ENCODE data around the gene PPP6R1. TPM values are rescaled to one million over a fixed set of nuclear protein-coding genes. Genes with fewer than 3 reads are reported as not detected.

PPP6R1 gene, protein sequence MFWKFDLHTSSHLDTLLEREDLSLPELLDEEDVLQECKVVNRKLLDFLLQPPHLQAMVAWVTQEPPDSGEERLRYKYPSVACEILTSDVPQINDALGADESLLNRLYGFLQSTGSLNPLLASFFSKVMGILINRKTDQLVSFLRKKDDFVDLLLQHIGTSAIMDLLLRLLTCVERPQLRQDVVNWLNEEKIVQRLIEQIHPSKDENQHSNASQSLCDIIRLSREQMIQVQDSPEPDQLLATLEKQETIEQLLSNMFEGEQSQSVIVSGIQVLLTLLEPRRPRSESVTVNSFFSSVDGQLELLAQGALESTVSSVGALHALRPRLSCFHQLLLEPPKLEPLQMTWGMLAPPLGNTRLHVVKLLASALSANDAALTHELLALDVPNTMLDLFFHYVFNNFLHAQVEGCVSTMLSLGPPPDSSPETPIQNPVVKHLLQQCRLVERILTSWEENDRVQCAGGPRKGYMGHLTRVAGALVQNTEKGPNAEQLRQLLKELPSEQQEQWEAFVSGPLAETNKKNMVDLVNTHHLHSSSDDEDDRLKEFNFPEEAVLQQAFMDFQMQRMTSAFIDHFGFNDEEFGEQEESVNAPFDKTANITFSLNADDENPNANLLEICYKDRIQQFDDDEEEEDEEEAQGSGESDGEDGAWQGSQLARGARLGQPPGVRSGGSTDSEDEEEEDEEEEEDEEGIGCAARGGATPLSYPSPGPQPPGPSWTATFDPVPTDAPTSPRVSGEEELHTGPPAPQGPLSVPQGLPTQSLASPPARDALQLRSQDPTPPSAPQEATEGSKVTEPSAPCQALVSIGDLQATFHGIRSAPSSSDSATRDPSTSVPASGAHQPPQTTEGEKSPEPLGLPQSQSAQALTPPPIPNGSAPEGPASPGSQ
- polyA plus RNA-seq (2013, experiment 1 of 2; ENCODE audit: insufficient read length), result 45.8 TPM
- polyA plus RNA-seq (2013, experiment 2 of 2; ENCODE audit: insufficient read length), result 42.6 TPM

DNA sequence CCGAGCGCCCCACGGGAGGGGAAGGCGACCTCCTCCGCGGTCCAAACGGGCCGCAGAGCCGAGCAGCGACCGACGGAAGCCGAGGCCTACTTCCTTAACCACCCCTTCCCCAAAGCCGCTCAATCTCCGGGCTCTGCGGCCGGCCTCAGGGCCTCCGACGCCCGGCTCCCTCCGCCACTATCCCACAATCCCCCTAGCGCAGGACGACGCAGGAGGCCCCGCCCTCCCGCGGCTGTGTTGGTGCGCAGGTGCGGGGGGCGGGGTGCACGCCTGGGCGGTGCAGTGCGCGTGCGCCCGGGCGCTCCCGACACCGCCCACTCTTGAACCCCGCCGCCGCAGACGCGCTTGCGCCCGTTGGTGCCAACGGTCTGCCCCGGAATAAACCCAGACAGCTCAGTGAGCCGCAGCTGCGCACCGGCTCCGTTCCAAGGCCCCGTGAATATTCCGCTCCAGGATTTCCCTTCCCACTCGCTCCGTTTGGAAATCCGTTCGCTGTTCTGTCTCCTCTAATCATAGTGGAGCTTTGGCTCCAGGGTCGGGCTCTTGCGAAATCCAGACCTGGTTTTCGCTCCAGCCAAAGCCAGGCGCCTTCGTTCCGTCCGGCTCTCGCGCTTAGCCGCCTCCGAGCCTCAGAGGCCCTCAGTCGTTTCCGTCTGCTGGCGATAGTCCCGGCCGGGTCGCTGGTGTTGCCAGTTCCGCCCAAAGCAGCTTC, at the start of gene PPP6R1:
PPP6R1 (minus strand) TSS at position 190 of the 712 bp plus-strand sequence. CDS start 11,914 bp downstream, outside the sequence.
- peak; percentile 100 for DNase-seq

DNA sequence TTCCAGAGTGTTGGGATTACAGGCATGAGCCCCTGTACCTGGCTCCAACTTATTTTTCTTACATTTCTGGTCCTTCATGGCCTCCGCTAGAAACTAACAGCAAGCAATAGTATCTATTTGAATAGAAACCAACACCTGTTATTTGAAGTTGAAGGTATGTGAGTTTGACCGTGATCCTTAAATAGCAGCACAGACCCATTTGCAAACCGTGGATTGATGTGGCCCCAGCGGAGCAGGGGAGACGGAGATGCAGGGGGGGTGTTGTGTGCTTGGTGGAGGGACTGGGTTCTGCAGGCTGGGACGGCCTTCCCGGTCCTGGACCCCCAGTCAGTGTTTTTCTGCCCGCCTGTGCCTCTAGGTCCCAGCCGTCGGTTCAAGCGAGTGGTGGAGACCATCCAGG, 49.5 kb upstream of the PPP6R1 start:
- no peak for DNase-seq

- no peak for DNase-seq
These were observed 47.9 kb upstream of the PPP6R1 start for GRCh38 chr19:55306712-55307111.

DNA sequence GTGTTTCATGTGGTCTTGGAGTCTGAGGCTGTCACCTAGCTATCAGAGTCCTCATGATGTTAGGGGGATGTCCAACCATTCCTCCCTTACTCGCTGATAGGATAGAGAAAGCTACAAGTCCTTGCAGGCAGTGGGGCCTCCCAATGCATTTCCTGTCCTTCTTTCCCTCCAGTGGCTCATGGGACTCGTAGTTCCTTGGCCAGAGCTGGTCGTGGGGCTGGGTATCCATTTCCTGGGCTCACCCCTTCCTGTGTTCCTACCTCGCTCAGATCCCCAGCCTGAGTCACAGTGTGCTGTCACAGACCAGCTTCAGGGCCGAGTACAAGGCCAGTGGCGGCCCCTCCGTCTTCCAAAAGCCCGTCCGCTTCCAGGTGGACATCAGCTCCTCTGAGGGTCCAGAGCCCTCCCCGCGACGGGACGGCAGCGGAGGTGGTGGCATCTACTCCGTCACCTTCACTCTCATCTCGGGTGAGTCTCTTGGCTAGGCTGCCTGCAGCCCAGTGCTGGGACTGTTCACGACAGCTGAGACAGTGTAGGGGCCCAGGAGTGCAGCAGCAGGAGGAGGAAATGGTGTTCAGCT, 47.3 kb upstream of the PPP6R1 start:
- DNase-seq, result no peak

GRCh38 chr19:55305491-55305890, 46.7 kb upstream of the PPP6R1 start:
- DNase-seq, result peak; percentile 23

- DNase-seq, result no peak
These were observed 46.2 kb upstream of the PPP6R1 start for GRCh38 chr19:55304980-55305379.

GRCh38 chr19:55304279-55304978, 45.6 kb upstream of the PPP6R1 start:
- DNase-seq, result peak; percentile 24

GRCh38 chr19:55303477-55303876, 44.7 kb upstream of the PPP6R1 start:
- DNase-seq, result no peak

- DNase-seq, result no peak
These were observed 43.5 kb upstream of the PPP6R1 start for GRCh38 chr19:55302318-55302703.

- peak; percentile 74 for DNase-seq
These were observed 42.9 kb upstream of the PPP6R1 start for GRCh38 chr19:55301459-55302317.

DNA sequence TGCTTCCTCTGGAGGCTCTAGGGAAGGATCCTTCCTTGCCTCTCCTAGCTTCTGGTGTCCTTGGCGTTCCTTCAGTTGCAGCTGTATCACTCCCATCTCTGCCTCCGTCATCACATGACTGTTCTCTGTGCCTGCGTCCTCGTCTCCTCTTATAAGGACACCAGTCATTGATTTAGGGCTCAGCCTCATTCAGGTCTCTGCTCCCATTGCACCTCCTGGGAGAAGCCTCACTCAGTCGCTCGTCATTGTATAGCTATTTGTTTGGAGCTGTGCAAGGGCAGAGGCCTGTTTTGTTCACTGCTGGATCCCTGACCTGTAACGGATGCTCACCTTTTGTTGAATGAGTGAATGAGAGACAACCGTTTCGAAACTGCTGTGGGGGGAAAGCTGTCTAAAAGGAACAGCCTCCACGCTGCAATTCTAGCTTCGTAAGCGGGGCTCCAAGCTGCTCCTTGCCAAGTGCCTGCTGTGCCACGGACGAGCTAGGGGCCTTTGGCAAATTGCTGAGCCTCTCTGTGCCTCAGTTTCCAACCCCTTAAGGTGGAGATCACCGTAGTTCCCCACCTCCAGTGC, 42.2 kb upstream of the PPP6R1 start:
- no peak for DNase-seq

DNA sequence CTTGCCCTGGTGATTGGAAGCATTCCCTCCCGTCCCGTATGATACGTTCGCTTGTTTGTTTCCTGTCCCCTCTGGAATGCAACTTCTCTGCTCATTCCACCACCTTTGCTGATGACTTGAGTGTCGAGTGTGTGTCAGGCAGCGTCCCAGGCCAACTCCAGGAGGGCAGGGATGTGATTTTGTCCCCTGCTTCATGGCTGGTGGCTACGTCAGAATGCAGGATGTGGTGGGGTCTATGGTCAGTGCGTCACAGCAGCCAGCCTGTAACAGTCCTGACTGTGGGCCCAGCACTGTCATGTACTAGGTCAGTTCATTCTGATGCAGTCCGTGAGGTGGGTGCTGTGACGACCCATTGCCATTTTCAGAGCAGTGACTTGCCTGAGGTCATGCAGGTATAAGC, 41.2 kb upstream of the PPP6R1 start:
- no peak for DNase-seq

- DNase-seq, result no peak
These were observed 38.5 kb upstream of the PPP6R1 start for GRCh38 chr19:55297267-55297666.

DNA sequence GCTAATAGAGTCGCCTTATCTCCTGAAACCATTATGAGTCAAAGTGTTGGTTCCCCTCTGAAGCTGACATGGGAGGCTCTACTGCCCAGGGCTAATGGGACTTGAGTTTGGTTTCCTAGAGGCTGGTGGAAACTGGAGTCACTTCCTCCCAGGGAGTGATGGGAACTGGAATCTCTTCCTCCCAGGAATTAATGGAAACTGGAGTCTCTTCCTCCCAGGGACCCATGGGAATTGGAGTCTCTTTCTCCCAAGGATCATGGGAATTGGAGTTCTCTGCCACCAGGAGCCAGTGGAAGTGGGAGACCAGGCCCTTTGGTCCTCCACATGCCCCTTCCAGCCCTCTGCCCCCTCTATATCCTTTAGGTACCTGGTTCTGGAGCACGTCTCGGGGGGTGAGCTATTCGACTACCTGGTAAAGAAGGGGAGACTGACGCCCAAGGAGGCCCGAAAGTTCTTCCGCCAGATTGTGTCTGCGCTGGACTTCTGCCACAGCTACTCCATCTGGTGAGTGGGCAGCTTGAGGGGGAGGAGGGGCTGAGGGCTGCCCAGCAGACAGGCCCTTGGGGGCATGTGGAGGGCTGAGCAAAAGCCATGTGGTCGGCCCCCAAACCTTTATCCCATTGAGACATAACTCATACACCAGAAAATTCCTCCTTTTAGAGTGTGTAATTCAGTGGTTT, 30.4 kb upstream of the PPP6R1 start:
- peak; percentile 12 for DNase-seq

DNA sequence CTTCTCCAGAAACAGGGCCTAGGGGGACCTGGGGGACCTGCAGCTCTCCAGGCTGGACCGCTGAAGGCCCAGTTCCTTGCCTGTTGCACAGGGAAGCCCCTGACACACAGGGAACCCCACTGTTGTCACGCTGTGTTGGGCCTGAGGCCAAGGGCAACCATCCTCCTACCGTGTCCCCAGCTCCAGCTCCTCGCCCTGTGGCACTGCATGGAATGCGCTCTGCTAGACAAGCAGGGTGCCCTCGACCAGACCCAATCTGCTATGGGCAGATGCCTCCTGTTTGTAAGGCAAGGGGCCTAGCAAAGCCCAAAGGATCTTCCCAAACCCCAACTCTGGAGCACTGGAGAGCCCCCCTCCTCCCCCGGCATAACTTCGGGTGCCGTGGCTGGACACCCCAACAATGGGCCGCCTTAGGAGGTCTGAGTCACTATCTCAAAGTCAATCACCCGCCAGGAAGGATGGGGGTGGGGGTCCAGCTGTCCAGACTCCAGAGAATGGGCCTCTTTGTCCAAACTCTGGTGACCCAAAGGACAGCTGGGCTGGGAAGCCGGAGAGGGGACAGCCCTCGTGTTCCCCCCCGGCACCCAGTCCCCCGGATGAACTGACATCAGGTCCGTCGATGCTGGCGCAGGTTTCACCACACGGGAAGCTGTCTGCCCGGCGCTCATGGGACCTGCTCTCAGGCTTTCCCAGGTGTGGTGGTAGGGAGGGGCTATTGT, 28.7 kb upstream of the PPP6R1 start:
- DNase-seq, result no peak

- no peak for DNase-seq
These were observed 26.5 kb upstream of the PPP6R1 start for GRCh38 chr19:55285229-55285890.

DNA sequence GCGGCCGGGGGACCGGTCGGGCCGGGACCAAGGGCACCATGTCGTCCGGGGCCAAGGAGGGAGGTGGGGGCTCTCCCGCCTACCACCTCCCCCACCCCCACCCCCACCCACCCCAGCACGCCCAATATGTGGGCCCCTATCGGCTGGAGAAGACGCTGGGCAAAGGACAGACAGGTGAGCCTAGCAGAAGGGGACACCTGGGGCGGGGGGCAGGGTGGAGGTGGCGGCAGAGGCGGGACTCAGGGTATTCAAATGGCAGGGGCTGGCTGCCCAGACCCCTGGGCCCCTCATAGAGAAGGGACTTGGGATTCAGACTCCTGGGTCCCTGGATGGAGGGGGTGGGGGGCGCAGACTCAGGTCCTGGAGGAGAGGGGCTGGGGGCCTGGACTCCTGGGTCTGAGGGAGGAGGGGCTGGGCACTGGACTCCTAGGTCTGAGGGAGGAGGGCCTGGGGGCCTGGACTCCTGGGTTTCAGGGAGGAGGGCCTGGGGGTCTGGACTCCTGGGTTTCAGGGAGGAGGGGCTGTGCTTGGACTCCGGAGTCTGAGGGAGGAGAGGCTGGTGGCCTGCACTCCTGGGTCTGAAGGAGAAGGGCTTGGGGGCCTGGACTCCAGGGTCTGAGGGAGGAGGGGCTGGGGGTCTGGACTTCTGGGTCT, 25.7 kb upstream of the PPP6R1 start:
- no peak for DNase-seq
